Large intestine (tissue), 12 donors: ENCODE data around the gene TP53I11. TPM values are rescaled to one million over a fixed set of nuclear protein-coding genes. Genes with fewer than 3 reads are reported as not detected.

ENCODE experiments used
- DNase-seq, 2 donors: peaks; one replicate each; pipeline versions ENCODE4 v3.0.0 to v3.0.0-alpha.2; 2013
- H3K27ac ChIP-seq: one replicate; pipeline ENCODE4 v1.5.1; 2013; ENCODE audit warnings: low read length
- H3K27me3 ChIP-seq: 2 replicates; pipeline ENCODE4 v1.6.1; 2013; ENCODE audit warnings: low read length; ENCODE audit not compliant: control insufficient read depth, insufficient read depth
- H3K36me3 ChIP-seq: 2 replicates; pipeline ENCODE4 v1.6.1; 2013; ENCODE audit warnings: low read length; ENCODE audit not compliant: control insufficient read depth, insufficient read depth
- H3K4me1 ChIP-seq: one replicate; pipeline ENCODE4 v1.6.1; 2013; ENCODE audit warnings: low read length; ENCODE audit not compliant: control insufficient read depth, insufficient read depth
- H3K4me3 ChIP-seq: one replicate; pipeline ENCODE4 v1.5.1; 2013; ENCODE audit warnings: low read length
- H3K9me3 ChIP-seq: one replicate; pipeline ENCODE4 v1.6.1; 2013; ENCODE audit warnings: mild to moderate bottlenecking, low read depth, low read length, moderate library complexity; ENCODE audit not compliant: control insufficient read depth
- WGBS: methylation state at CpG from one replicate; pipeline ENCODE4 v1.1.5; 2013; ENCODE audit warnings: low lambda C conversion rate; ENCODE audit not compliant: insufficient coverage; 5-methylcytosine and 5-hydroxymethylcytosine counted together
- long read RNA-seq, 11 donors: transcript quantifications; one replicate each; lab custom pipeline, GENCODE V29; 2026
- polyA plus RNA-seq: library from polyadenylated mRNA; unstranded; fragments of 120-200 nt; gene quantifications from one replicate; pipeline ENCODE4 v1.2.1, GENCODE V29; 2013

TP53I11 gene, protein sequence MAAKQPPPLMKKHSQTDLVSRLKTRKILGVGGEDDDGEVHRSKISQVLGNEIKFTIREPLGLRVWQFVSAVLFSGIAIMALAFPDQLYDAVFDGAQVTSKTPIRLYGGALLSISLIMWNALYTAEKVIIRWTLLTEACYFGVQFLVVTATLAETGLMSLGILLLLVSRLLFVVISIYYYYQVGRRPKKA
- 59.4 TPM for polyA plus RNA-seq
- long read RNA-seq, donor 1, transcript TP53I11-208 (7 exons, 2,647 nt) = major isoform, 9 of 17 reads
- long read RNA-seq, donor 1, partial matches to known transcripts = 7 of 17 reads
- long read RNA-seq, donor 1, other reads (novel, unspliced or antisense) = 0 of 17 reads
- long read RNA-seq, donor 2, transcript TP53I11-208 (7 exons, 2,647 nt) = major isoform, 8 of 26 reads
- long read RNA-seq, donor 2, partial matches to known transcripts = 16 of 26 reads
- long read RNA-seq, donor 2, other reads (novel, unspliced or antisense) = 0 of 26 reads
- long read RNA-seq, donor 3 = 0 reads
- long read RNA-seq, donor 4, partial matches to known transcripts = 0 of 2 reads
- long read RNA-seq, donor 4, other reads (novel, unspliced or antisense) = 0 of 2 reads
- long read RNA-seq, donor 5, transcript TP53I11-208 (7 exons, 2,647 nt) = major isoform, 9 of 11 reads
- long read RNA-seq, donor 5, partial matches to known transcripts = 0 of 11 reads
- long read RNA-seq, donor 5, other reads (novel, unspliced or antisense) = 0 of 11 reads
- long read RNA-seq, donor 6, transcript TP53I11-208 (7 exons, 2,647 nt) = major isoform, 10 of 15 reads
- long read RNA-seq, donor 6, partial matches to known transcripts = 0 of 15 reads
- long read RNA-seq, donor 6, other reads (novel, unspliced or antisense) = 0 of 15 reads
- long read RNA-seq, donor 7, transcript TP53I11-208 (7 exons, 2,647 nt) = major isoform, 10 of 10 reads
- long read RNA-seq, donor 7, partial matches to known transcripts = 0 of 10 reads
- long read RNA-seq, donor 7, other reads (novel, unspliced or antisense) = 0 of 10 reads
- long read RNA-seq, donor 8, transcript TP53I11-208 (7 exons, 2,647 nt) = major isoform, 22 of 23 reads
- long read RNA-seq, donor 8, partial matches to known transcripts = 0 of 23 reads
- long read RNA-seq, donor 8, other reads (novel, unspliced or antisense) = 0 of 23 reads
- long read RNA-seq, donor 9, partial matches to known transcripts = 0 of 7 reads
- long read RNA-seq, donor 9, other reads (novel, unspliced or antisense) = 0 of 7 reads
- long read RNA-seq, donor 10, transcript TP53I11-208 (7 exons, 2,647 nt) = major isoform, 9 of 101 reads
- long read RNA-seq, donor 10, partial matches to known transcripts = 89 of 101 reads
- long read RNA-seq, donor 10, other reads (novel, unspliced or antisense) = 0 of 101 reads
- long read RNA-seq, donor 11, transcript TP53I11-208 (7 exons, 2,647 nt) = major isoform, 5 of 5 reads
- long read RNA-seq, donor 11, partial matches to known transcripts = 0 of 5 reads
- long read RNA-seq, donor 11, other reads (novel, unspliced or antisense) = 0 of 5 reads

DNA sequence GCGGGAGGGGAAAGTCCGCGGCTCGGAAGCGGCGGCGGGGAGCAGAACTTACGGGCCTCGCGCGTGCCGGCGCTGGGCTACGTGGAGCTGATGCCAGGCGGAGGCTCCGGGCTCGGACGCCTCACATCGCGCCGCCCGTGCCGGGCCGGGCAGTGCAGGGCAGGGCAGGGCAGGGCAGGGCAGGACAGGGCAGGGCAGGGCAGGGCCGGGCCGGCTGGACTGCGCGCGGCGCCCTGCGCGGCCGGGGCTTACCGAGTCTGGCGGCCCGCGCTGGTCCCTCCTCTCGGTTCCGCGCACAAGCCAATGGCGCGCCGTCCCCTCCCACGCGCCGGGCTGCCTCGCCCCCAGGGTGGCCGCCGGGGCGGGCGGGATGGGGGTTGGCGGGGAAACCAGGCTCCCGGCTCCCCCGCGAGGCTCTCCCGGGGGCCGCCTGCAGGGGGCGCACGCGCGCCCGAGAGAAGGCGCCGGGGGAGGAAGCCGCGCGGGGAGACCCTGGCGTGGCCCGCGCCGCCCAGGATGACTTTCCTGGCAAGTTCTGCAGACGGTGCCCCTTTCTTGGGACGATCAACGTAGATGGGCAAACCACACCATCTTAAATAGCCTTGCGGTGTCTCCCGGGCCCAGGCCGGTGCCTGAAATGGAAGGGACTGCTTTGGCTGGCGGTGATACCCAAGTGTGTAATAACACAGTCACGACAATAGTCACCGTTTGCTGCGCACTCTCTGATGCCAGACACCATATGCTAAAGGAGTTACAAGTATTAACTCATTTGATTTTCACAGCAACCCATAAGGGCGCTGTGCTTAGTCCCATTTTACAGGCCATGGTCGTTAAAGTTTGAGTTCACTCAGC lies at the start of gene TP53I11:
TSS of gene TP53I11 (minus strand) at position 259 of the 852 bp plus-strand sequence. CDS start 12,548 bp downstream, outside the sequence.
- peak within 1 kb of the TSS; percentile 54 for H3K27ac ChIP-seq
- H3K4me3 ChIP-seq = peak within 1 kb of the TSS; percentile 92
- peak; percentile 63 to 78 for DNase-seq
- H3K36me3 ChIP-seq = peaks cover 9% of the 10 kb centered on the region
- H3K9me3 ChIP-seq = no peaks in the 10 kb centered on the region
- no CpG with 5 or more reads among the region's 83 CpGs for WGBS
- H3K4me1 ChIP-seq = peaks cover 39% of the 10 kb centered on the region
- H3K27me3 ChIP-seq = no peaks in the 10 kb centered on the region

- WGBS = no CpG with 5 or more reads among the region's 2 CpGs
- DNase-seq = no peak
- H3K27me3 ChIP-seq = peaks cover 2% of the 10 kb centered on the region
Measured at GRCh38 chr11:44999068-44999467, 48.4 kb upstream of the TP53I11 start.

DNA sequence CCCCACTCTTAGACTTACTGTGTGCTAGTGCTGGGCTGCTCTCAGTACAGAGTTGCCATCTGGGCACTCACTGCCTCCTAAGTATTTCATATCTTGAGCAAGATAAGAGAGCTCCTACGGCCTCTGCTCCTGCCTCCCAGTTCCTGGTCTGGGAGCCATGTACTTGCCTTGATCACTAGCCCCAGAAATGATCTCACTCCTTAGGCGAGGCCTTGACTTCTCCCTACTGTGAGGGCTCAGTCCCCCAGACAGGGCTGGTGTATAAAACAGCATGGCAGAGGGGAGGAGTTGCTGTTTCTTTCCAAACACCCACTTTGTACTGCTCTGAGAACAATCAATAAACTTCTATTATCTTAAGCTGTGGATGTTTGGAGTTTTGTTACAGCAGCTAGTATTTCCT lies 47.4 kb upstream of the TP53I11 start:
- no peaks in the 10 kb centered on the region for H3K36me3 ChIP-seq
- no peak overlapping the region for H3K27ac ChIP-seq
- no peaks in the 10 kb centered on the region for H3K4me1 ChIP-seq
- WGBS = no CpG with 5 or more reads among the region's 2 CpGs
- H3K9me3 ChIP-seq = no peaks in the 10 kb centered on the region
- DNase-seq = no peak
- peaks cover 2% of the 10 kb centered on the region for H3K27me3 ChIP-seq
- H3K4me3 ChIP-seq = no peak overlapping the region

More at GRCh38 chr11:44999068-44999467, 48.4 kb upstream of the TP53I11 start:
- no peaks in the 10 kb centered on the region for H3K9me3 ChIP-seq
- H3K27ac ChIP-seq = no peak overlapping the region
- H3K4me3 ChIP-seq = no peak overlapping the region
- no peaks in the 10 kb centered on the region for H3K36me3 ChIP-seq
- no peaks in the 10 kb centered on the region for H3K4me1 ChIP-seq

- Histone ChIP-seq H3K27me3 (no peaks in the 10 kb centered on the region), H3K27ac (no peak overlapping the region), H3K9me3 (no peaks in the 10 kb centered on the region), H3K4me1 (no peaks in the 10 kb centered on the region), H3K4me3 (no peak overlapping the region), H3K36me3 (no peaks in the 10 kb centered on the region)
- WGBS = no CpG with 5 or more reads among the region's 5 CpGs
- DNase-seq = no peak
Measured at GRCh38 chr11:44997566-44997965, 46.9 kb upstream of the TP53I11 start.

GRCh38 chr11:44994753-44995152 lies 44.1 kb upstream of the TP53I11 start:
- H3K4me3 ChIP-seq = no peak overlapping the region
- H3K36me3 ChIP-seq = no peaks in the 10 kb centered on the region
- no peak overlapping the region for H3K27ac ChIP-seq
- 100% methylated on average over 1 of the region's 5 CpGs for WGBS
- no peaks in the 10 kb centered on the region for H3K27me3 ChIP-seq
- no peak for DNase-seq
- H3K9me3 ChIP-seq = no peaks in the 10 kb centered on the region
- no peaks in the 10 kb centered on the region for H3K4me1 ChIP-seq

GRCh38 chr11:44993971-44994704 lies 43.5 kb upstream of the TP53I11 start:
- no peak for DNase-seq
- Histone ChIP-seq H3K36me3 (no peaks in the 10 kb centered on the region), H3K9me3 (no peaks in the 10 kb centered on the region), H3K4me1 (no peaks in the 10 kb centered on the region), H3K27ac (no peak overlapping the region), H3K27me3 (no peaks in the 10 kb centered on the region), H3K4me3 (no peak overlapping the region)
- WGBS = no CpG with 5 or more reads among the region's 10 CpGs

DNA sequence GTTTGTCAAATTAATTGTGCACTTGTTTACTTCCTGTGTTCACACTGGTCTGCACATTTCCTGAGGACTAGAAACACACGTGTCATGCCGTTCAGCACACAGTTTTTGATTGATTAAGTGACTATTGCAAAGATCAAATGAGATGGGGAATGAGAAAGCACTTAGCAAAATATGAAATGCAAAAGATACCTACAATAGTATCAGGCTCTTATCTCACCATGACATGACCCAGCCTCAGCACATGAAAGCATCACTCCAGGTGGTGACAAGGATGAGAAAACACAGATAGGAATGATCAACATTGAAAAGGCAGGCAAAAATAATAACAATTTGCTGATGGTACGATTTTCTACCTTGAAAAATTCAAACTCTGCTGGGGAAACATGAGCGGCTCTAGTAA lies 42.1 kb upstream of the TP53I11 start:
- no peaks in the 10 kb centered on the region for H3K27me3 ChIP-seq
- no peaks in the 10 kb centered on the region for H3K9me3 ChIP-seq
- H3K27ac ChIP-seq = no peak overlapping the region
- WGBS = 63% methylated on average over 4 of the region's 4 CpGs
- no peaks in the 10 kb centered on the region for H3K36me3 ChIP-seq
- no peak overlapping the region for H3K4me3 ChIP-seq
- no peaks in the 10 kb centered on the region for H3K4me1 ChIP-seq
- no peak for DNase-seq

DNA sequence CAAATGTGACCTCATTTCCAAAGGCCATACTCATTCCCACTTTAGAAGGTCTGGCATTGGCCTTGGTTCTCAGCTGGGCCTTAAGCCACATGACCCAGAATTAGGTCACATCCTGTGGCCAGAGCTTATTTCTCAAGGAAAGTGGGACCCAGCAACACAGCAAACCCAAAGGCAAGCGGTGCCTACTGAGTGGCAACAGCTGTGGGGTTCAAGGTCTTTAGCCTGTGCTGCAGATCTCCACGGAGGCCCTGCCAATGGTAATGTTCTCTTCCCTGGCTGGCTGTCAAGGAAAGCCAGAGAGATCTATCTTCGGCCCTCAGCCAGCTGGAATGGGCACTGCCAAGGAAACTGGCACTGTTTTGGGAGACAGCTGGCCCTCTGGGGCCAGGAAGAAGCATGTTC lies 41.5 kb upstream of the TP53I11 start:
- Histone ChIP-seq H3K4me3 (no peak overlapping the region), H3K36me3 (no peaks in the 10 kb centered on the region), H3K4me1 (no peaks in the 10 kb centered on the region), H3K27me3 (no peaks in the 10 kb centered on the region), H3K9me3 (no peaks in the 10 kb centered on the region), H3K27ac (no peak overlapping the region)
- no CpG with 5 or more reads among the region's 3 CpGs for WGBS
- no peak for DNase-seq

DNA sequence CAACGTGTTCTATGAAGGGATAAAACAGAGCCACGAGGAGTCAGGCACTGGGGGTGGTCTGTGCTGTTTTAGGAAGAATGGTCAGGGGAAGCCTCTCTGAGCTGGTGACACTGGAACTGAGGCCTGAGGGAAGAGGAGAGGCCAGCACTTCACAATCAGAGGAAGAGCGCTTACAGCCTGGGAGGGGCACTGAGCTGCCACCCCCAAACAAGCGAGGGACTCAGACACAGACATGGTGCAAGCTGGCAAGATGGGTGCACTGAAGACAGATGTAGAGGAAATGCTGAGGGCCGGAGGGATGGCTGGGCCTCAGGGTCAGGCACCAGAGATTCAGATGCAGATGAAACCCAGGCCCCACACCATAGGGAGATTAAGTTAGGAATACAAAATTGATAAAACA lies 40.0 kb upstream of the TP53I11 start:
- Histone ChIP-seq H3K27me3 (no peaks in the 10 kb centered on the region), H3K27ac (no peak overlapping the region), H3K4me1 (no peaks in the 10 kb centered on the region), H3K36me3 (no peaks in the 10 kb centered on the region), H3K9me3 (no peaks in the 10 kb centered on the region), H3K4me3 (no peak overlapping the region)
- no peak for DNase-seq
- WGBS = no CpG with 5 or more reads among the region's 5 CpGs
